ENCODE data around the gene ADAMTSL2.

DNA sequence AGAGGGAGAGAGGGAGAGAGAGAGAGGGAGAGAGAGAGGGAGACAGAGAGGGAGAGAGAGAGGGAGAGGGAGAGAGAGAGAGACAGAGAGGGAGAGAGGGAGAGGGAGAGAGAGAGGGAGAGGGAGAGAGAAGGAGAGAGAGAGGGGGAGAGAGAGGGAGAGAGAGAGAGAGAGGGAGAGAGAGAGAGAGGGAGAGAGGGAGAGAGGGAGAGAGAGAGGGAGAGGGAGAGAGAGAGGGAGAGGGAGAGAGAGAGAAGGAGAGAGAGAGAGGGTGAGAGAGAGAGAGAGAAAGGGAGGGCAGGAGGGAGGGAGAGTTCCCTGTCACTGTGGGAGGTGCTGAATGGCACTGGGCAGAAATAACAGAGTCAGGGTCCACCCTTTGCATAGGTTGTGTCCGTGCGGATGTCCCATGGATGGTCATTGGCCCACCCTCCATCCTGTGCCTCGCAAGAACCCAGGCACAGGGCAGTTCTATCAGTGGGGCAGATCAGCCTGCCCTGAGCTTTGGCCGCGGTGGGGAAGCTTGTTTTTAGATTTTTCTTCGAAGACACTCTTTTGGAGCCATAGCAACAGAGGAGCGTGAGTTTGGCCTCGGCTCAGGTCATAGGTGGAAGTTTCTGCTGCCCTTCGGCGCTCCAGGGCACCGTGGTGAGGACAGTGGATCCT is 30.1 kb downstream of the ADAMTSL2 start:
- no peak for TF ChIP-seq POLR2A (IDR thresholded peaks at IDR 0.05; ENCODE audit: low read length)
- TF ChIP-seq BHLHE40 (IDR thresholded peaks at IDR 0.05; ENCODE audit: low read depth, low read length), result no peak
- TF ChIP-seq, protein P1, sequence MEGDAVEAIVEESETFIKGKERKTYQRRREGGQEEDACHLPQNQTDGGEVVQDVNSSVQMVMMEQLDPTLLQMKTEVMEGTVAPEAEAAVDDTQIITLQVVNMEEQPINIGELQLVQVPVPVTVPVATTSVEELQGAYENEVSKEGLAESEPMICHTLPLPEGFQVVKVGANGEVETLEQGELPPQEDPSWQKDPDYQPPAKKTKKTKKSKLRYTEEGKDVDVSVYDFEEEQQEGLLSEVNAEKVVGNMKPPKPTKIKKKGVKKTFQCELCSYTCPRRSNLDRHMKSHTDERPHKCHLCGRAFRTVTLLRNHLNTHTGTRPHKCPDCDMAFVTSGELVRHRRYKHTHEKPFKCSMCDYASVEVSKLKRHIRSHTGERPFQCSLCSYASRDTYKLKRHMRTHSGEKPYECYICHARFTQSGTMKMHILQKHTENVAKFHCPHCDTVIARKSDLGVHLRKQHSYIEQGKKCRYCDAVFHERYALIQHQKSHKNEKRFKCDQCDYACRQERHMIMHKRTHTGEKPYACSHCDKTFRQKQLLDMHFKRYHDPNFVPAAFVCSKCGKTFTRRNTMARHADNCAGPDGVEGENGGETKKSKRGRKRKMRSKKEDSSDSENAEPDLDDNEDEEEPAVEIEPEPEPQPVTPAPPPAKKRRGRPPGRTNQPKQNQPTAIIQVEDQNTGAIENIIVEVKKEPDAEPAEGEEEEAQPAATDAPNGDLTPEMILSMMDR (IDR thresholded peaks at IDR 0.05), result no peak
- TF ChIP-seq, protein P2, sequence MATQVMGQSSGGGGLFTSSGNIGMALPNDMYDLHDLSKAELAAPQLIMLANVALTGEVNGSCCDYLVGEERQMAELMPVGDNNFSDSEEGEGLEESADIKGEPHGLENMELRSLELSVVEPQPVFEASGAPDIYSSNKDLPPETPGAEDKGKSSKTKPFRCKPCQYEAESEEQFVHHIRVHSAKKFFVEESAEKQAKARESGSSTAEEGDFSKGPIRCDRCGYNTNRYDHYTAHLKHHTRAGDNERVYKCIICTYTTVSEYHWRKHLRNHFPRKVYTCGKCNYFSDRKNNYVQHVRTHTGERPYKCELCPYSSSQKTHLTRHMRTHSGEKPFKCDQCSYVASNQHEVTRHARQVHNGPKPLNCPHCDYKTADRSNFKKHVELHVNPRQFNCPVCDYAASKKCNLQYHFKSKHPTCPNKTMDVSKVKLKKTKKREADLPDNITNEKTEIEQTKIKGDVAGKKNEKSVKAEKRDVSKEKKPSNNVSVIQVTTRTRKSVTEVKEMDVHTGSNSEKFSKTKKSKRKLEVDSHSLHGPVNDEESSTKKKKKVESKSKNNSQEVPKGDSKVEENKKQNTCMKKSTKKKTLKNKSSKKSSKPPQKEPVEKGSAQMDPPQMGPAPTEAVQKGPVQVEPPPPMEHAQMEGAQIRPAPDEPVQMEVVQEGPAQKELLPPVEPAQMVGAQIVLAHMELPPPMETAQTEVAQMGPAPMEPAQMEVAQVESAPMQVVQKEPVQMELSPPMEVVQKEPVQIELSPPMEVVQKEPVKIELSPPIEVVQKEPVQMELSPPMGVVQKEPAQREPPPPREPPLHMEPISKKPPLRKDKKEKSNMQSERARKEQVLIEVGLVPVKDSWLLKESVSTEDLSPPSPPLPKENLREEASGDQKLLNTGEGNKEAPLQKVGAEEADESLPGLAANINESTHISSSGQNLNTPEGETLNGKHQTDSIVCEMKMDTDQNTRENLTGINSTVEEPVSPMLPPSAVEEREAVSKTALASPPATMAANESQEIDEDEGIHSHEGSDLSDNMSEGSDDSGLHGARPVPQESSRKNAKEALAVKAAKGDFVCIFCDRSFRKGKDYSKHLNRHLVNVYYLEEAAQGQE (IDR thresholded peaks at IDR 0.05), result no peak
- TF ChIP-seq TP53 (CRISPR knock-in tag; IDR thresholded peaks at IDR 0.05), result no peak
- no peak for TF ChIP-seq KDM1A (IDR thresholded peaks at IDR 0.05; ENCODE audit: low read depth)
- no peak for TF ChIP-seq POLR2AphosphoS2 (conservative IDR thresholded peaks at IDR 0.05; ENCODE audit: low read length)
- no peak for TF ChIP-seq JUN (IDR thresholded peaks at IDR 0.05)
- TF ChIP-seq HDAC2 (IDR thresholded peaks at IDR 0.05), result no peak
- no peak for TF ChIP-seq SMC3 (IDR thresholded peaks at IDR 0.05)
- TF ChIP-seq, protein P3, sequence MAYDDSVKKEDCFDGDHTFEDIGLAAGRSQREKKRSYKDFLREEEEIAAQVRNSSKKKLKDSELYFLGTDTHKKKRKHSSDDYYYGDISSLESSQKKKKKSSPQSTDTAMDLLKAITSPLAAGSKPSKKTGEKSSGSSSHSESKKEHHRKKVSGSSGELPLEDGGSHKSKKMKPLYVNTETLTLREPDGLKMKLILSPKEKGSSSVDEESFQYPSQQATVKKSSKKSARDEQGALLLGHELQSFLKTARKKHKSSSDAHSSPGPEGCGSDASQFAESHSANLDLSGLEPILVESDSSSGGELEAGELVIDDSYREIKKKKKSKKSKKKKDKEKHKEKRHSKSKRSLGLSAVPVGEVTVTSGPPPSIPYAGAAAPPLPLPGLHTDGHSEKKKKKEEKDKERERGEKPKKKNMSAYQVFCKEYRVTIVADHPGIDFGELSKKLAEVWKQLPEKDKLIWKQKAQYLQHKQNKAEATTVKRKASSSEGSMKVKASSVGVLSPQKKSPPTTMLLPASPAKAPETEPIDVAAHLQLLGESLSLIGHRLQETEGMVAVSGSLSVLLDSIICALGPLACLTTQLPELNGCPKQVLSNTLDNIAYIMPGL (CRISPR knock-in tag; IDR thresholded peaks at IDR 0.05; ENCODE audit: borderline replicate concordance), result no peak
- no peak for TF ChIP-seq ESRRA (IDR thresholded peaks at IDR 0.05; ENCODE audit: borderline replicate concordance, low read length)
- TF ChIP-seq EP300 (IDR thresholded peaks at IDR 0.05), result no peak
- TF ChIP-seq, protein P4, sequence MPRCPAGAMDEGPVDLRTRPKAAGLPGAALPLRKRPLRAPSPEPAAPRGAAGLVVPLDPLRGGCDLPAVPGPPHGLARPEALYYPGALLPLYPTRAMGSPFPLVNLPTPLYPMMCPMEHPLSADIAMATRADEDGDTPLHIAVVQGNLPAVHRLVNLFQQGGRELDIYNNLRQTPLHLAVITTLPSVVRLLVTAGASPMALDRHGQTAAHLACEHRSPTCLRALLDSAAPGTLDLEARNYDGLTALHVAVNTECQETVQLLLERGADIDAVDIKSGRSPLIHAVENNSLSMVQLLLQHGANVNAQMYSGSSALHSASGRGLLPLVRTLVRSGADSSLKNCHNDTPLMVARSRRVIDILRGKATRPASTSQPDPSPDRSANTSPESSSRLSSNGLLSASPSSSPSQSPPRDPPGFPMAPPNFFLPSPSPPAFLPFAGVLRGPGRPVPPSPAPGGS (IDR thresholded peaks at IDR 0.05), result no peak
